NCI-H748 (cell line): Measurements from ENCODE around the gene EIF2S2.
A peak's percentile ranks its signal among the peaks of the same experiment; 100 is the strongest.

ENCODE experiments used
- DNase-seq: peaks from one replicate; lab custom pipeline; 2025; ENCODE audit not compliant: unreplicated experiment; lab: John Stamatoyannopoulos, UW

Gene EIF2S2

DNA sequence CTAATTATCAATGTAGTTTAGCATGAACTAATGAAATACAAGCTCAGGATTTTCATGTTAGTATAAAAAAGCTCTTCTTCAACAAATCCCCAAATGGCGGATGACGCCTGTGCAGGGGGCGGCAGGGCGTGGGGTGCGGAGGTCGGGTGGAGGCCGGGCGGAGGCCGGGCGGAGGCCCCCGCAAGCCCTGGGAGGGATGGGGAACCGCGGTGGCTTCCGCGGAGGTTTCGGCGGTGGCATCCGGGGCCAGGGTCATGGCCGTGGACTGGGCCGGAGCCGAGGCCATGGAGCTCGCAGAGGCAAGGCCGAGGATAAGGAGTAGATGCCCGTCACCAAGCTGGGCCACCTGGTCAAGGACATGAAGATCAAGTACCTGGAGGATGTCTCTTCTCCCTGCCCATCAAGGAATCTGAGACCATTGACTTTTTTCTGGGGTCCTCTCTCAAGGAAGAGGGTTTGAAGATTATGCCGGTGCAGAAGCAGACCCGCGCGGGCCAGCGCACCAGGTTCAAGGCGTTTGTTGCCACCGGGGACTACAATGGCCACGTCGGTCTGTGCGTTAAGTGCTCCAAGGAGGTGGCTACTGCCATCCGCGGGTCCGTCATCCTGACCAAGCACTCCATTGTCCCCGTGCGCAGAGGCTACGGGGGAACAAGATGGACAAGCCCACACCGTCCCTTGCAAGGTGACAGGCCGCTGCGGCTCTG is 10.4 kb upstream of the EIF2S2 start:
- DNase-seq, result no peak

DNA sequence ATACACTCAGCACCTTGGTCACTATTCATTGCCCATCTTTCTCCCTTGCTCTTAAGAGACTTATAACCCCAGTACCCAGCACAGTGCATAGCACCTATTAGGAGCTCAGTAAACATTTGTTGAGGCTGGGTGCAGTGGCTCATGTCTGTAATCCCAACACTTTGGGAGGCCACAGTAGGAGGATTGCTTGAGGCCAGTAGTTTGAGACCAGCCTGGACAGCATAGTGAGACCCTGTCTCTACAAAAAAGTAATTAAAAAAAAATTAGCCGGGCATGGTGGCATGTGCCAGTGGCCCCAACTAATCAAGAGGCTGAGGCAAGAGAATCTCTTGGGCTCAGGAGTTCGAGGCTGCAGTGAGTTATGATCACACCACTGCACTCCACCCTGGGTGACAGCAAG is 8.2 kb upstream of the EIF2S2 start:
- no peak for DNase-seq

DNA sequence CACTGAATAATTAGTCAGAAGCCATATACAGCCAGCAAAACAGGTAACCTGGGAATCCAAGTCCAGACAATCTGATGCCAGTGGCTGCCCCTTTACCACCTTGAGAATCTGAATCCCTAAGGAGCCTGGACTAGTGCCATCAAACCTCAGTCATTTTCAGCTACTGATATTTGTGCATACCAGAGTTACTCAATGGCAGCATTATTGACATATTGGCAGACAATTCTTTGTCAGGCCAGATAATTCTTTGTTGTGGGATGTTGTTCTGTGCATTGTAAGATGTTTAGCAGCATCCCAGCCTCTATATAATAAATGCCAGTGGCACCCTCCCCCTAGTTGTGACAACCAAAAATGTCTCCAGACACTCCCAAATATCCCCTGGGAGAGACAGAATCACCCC is 3.2 kb upstream of the EIF2S2 start:
- no peak for DNase-seq

DNA sequence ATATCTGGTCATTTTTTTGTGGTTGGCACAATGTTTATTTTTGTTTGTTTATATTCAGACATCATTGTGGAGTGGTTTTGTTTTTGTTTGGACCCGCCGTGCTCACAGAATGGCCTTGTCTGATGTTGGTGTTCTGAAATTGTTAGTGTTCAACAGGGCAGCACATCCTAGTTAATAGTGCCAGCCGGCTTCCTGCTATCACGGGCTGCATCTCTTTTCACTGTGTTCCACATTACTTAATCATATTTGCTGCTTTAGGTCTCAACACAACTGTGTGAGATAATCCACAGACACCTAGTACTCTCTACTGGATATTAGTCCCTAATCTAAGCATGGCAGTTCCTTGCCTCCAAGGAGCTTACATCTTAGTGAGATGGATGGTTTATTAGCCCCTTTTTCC is 2.8 kb upstream of the EIF2S2 start:
- no peak for DNase-seq

DNA sequence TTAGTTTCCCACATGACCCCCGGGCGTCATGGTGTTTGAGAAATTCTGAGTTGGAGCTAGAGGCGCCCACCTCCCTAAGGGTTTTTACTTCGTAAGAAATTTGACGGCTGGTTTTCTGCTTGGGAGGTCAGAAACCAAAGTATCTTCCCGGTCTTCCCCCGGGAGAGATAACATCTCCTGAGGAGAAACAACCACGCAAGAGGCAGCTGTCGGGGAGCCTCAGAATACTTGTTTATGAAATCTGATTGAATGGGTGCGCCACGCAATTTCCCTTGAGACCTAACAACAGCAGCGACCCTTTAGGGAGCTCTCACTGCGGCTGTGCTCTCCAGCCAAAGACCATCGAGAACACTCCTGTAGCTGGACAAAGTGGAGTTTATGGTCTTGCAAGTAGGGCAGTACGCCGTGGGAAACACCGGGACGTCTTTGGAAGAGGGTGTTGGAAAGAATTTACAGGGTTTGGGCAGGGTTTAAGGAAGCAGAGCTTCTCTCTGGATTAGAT is 608 bp upstream of the EIF2S2 start:
- DNase-seq, result peak; percentile 65

DNA sequence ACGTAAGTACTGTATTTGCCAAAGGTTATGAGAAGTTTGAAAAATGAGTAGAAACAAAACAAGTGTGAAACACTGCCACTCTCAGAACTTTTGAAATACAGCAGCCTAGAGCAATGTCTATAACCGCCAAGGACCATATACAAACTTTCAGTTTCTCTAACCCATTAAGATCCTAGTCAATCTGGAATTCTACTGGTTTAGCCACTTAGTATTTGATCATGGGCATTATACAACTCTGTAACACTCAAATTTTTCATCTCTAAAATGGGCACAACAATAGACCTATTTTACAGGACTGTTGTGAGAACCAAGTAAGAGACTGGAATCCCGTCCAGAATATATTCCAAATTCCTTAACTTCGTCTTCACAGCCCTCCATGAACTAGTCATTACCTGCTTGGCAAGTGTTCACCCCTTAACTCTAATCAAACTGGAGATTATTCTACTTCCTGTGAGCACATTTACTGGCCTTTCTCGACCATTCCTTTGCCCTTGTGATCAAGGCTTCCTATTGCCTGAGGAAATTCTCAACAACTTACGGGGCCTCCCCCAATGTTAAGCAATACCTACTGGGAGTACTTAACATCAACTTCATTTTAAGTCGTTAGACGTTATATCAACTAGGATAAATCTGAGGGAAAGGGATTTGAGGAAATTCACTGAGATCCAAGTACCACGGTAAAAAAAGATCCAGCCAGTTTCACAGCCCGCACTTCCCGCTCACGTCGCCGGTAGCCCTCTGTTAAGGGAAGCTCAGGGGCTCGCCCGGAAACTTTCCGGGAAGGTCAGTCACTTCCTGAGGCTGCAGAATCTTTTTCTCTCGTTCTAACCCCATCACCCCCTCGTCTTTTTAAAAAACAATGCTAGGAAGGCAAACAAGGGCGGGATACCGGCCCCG is 1.1 kb downstream of the EIF2S2 start:
- DNase-seq, result peak; percentile 45

DNA sequence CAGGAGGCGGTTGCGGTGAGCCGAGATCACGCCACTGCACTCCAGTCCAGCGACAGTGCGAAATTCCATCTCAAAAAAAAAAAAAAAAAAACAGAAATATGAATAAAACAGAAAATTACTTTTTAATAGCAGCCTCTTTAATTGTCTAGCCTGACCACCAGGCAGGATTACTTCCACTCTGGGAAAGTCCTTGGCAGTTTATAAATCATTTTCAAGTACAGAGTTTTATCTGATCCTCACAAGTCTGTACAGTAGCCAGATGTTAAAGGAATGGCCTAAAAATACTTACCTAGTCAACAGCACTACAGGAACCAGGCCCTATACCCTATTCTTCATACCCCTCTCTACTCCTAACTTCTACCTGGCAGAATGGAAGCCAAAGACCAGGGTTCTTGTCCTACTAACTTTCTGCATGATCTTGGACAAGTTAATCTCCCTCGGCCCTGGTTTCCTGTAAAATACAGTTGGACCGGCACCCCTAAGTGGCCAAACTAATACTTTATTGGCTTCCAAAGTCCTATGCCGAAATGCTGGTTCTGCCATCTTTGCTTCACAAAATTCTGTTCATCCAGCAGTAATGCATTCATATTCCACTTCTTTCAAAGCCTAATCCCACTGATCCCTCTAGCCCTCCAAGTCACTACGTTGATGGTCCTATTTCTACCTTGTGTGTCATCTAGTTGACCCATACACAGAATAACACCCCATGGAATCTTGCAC is 1.9 kb downstream of the EIF2S2 start:
- no peak for DNase-seq

DNA sequence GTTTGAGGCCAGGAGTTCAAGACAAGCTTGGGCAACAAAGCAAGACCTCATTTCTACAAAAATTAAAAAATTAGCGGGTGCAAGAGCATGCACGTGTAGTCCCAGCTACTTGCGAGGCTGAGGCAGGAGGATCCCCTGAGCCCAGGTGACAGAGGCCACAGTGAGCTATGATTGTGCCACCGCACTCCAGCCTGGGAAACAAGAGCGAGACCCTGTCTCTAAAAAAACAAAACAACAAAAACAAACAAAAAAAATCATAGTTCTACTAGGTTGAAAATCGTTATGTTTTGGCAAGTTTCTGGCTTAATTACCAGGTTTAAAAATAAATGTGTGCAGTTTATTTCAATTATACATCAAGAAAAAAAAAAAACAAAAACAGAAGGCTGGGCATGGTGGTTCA is 2.6 kb downstream of the EIF2S2 start:
- no peak for DNase-seq

DNA sequence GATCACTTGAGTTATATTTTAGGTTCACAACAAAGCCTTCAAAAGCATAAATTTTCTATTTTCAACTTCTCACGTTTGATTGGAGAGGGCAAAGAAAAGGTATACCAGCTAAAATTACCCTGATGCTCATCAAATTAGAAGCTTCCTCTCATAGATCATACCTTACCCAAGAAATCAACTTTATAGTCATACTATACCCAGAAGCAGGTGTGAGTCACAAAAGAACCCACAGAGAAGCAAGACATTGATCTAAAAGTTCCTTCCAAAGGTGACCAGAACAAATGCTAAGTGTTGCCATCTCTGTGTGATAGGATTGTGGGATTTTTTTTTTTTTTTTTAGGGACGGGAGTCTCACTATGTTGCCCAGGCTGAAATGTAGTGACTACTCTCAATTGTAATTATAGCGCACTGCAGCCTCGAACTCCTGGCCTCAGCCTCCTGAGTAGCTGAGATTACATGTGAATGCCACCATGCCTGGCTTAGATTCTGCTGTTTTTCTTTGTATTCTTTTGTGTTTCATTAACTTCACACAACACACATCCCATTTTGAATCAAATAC is 3.3 kb downstream of the EIF2S2 start:
- DNase-seq, result no peak

DNA sequence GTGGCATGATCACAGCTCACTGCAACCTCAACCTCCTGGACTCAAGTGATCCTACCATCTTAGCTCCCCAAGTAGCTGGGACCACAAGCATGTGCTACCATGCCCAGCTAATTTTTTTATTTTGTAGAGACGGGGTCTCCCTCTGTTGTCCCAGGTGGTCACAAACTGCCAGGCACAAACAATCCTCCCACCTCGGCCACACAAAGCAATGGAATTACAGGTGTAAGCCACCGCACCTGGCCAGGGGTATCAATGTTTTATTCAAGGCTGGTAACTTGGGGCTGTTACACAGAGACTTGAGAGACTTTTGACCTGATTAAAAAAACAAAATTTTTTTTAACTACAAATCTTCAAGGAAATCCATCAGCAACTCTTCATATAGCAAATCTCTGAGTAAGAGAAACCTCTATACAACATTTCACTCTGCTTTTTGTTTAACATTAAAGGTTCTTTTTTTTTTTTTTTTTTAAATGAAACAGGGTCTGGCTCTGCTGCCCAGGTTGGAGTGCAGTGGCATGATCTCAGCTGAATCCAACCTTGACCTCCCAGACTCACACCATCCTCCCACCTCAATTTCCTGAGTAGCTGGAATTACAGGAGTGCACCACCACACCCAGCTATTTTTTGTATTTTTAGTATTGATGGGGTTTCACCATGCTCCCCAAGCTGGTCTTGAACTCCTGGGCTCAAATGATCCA is 5.9 kb downstream of the EIF2S2 start:
- DNase-seq, result no peak

DNA sequence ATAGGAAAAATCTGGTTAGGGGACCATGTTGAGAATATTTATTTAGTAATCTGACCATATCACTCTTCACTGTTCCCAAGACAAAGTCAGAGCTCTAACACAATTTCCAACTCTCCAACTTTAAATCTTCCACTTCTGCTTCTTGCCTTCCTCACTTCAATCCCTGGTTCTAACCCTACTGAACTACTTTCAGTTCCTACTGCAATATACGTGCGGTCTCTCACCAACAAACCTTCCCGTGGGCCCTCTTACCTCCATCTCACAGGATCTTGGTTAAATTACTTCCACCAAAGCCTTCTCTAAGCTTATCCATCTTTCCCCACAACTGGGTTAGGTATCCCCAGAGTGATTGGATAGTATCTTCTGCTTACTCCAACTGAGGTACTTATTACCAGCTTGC is 8.0 kb downstream of the EIF2S2 start:
- no peak for DNase-seq

DNA sequence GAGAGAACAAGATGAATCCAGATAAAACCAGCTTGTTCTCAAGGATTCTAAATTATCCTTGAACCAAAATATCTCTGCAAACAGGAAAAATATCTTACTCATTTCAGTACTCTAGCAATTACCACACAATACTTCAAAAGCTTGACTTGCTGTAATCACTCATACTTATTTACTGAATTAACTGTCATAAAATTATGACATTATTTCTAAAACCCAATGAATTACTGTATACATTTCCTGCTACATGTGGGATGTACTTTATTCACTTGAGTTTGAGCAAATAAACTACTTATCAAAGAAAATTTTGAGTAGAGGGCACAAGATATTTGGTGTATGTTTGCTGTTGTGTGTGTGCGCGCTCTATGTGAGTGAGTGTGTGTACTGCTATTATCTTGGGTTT is 9.7 kb downstream of the EIF2S2 start:
- DNase-seq, result no peak

DNA sequence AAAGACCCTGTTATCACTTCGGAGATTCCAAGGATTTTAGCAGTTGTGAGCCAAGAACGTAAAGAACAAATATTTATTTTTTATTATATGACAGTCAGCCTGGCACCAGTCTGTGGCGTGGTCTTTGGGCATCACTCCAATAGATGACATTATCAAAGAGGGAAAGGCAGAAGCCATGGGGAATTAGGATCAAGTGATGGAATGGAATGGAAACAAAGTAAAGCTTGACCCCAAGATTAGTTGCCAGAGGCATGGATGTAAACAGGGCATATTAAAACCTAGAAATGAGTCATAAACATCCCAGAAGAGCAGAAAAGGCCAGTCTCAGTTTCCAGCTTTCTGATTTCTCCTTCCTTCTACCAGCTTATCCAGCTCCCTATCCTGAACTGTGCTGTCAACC is 11.5 kb downstream of the EIF2S2 start:
- no peak for DNase-seq

DNA sequence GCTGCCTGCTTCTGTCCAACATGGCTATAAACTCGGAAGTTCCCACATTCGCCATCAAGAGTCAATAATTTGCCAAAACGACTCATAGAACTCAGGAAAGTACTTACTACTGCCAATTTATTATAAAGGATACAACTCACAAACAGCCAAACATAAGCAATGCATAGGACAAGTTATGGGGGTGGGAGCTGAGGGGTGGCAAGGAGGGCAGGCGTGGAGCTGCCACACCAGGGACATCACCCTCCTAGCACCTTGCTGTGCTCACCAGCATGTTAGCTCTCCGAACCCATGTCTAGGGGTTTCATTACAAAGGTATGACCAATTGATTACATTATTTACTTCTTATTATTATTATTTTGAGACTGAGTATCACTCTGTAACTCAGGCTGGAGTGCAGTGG is 12.4 kb downstream of the EIF2S2 start:
- no peak for DNase-seq

DNA sequence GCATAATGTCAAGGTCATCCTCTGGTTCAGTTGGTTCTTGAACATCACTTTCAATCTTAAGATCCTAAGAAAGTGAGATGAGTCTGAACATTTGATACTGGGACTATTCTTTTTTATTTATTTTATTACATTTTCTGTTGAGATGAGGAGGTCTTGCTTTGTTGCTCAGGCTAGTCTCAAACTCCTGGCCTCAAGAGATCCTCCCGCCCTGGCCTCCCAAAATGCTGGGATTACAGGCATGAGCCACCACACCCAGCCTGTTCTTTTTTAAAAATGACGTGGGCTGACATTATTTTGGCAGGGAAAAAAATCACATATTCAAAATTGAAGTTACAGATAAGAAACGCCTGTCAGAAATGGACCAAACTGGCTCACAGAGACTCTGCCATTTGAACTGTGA is 13.5 kb downstream of the EIF2S2 start:
- no peak for DNase-seq

DNA sequence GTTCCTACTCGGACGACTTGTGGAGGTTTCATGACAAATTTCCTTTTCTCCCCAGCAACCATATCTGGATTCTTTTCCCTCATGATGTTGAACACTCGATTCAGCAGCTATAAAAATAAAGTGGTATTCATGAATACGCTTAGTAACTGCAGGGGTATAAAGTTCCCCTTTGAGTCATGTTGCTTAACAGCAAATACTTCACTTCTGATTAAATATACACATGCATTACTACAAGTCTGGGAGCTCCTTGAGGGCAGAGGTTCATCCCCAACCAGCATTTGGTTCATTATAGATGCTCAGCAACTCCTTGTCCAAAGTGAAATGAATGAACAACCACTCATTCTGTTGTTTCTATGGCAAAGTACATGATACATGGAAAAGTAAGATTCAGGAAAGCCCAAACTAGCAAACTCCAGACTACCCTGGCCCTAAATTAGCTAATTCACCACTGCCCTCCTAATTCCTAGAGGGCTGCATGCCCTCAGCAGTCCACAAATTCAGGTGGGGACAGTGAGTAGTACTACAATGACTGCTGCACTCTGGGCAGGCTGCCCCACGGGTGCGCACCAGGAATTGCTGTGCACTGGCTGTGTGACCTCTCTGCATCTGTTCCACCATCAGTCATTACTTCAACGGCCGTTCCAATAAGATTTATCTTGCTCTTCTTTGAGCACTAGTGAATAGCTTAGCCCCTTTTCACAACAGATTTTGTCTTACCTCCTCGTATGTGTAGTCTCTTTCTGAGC is 15.2 kb downstream of the EIF2S2 start:
- DNase-seq, result no peak

DNA sequence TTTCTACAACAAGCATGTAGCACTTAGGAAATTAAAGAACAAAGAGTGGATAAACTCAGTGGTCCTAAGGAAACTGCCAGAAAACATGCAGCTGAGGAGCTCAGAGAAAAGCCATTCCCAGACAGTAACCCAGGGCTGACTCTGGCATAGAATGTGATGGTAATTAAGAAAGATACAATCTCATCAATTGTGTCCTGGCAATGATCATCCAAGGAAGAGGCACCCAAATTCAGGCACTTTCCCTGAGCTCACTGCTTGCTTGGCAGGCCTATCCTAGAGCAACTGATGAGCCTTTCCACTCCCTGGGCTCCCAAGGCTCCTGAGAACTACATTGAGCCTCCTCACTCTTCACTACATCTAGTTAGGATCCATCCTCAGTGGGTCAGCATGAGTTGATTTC is 16.2 kb downstream of the EIF2S2 start:
- DNase-seq, result no peak

DNA sequence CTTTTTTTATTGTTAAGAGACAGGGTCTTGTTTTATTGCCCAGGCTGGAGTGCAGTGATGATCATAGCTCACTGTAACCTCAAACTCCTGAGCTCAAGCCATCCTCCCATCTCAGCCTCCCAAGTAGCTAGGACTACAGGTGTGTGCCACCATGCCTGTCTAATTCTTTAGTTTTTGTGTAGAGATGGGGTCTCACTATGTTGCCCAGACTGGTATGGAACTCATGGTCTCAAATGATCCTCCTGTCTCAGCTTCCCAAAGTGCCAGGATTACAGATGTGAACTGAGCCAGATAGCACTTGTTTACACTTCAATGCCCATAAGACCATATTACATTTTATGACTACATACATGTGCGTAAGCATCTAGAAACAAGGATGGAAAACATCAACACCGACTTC is 18.1 kb downstream of the EIF2S2 start:
- no peak for DNase-seq

DNA sequence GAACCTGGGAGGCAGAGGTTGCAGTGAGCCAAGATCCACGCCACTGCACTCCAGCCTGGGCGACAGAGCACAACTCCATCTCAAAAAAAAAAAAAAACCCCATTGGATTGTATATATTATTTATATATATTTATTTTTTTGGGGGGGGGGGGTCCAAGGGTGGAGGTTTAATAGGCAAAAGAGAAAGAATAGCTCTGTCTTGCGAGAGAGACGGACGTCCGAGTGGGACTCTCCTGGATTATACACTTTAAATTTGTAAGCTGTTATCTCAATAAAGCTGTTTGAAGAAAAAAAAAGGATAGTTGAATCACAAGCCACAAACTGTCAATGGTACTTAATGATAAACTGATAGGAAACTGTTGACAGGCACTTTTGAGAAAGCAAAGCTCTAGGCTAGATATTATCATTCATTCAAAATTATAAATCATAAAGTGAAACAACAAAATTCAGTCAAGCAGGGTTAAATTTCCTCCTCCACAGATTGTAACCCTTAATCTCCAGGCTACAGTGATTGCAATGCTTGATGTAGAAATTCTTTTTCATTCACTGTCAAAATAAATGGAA is 20.3 kb downstream of the EIF2S2 start:
- no peak for DNase-seq

DNA sequence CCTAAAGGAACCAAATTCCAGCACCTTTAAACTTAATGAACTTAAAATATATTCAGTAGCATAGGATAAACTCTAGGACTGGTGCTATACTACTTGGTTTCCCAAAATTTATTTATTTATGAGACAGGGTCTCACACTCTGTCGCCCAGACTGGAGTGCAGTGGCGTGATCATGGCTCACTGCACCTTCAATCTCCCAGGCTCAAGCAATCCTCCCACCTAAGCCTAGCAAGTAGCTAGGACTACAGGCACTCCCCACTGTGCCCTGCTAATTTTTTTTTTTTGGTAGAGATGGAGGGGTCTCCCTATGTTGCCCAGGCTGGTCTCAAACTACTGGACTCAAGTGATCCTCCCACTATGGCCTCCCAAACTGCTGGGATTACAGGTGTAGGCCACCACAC is 21.4 kb downstream of the EIF2S2 start:
- DNase-seq, result no peak
